H54 (cell line): ENCODE results near the gene CREB1.
A peak's percentile ranks its signal among the peaks of the same experiment; 100 is the strongest.

Source experiments
- DNase-seq: peaks from one replicate; pipeline ENCODE4 v3.0.0; 2011; ENCODE audit warnings: low spot score, mixed read lengths; ENCODE audit not compliant: insufficient read length
- FAIRE-seq: peaks from 3 replicates; lab custom pipeline; 2011; peaks lifted over from hg19 to GRCh38; lab: Jason Lieb, UNC
- POLR2A ChIP-seq: IDR thresholded peaks from 2 replicates; pipeline ENCODE4 v1.6.1; 2011; ENCODE audit warnings: low read depth, mild to moderate bottlenecking, low read length

The CREB1 gene

DNA sequence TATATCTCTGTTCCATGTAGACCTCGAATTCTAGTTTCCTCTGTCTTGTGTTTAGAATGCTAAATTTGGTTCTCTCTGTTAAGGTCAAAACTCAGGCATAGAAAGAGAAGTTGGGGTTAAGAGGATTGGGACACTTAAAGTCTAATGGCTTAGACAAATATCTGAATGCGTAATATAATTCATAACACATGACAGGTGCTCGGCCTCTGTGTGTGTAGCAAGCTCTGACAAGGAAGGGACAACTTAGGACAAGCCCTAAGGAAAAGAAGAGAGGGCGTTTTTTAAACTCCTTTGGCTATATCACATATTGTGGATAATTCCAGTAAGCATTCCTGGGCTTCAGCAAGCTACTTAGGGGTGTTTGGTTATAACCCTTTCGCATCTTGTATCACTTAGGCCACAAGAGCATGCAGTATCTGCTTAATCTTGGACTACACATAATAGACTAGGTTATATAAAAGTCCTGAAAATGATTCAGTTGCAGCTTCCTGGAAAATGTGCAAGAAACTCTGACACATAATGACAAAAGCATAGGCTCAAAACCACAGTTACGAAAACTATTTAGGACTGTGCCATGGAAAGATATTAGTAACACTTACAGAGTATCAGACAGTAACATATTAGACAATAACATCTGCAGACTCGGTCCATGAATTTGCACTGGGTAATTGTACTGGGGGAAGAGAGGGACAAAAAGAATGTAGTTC lies 16.1 kb upstream of the CREB1 start:
- FAIRE-seq, result peak; percentile 99
- DNase-seq, result peak; percentile 46
- TF ChIP-seq POLR2A, result no peak

DNA sequence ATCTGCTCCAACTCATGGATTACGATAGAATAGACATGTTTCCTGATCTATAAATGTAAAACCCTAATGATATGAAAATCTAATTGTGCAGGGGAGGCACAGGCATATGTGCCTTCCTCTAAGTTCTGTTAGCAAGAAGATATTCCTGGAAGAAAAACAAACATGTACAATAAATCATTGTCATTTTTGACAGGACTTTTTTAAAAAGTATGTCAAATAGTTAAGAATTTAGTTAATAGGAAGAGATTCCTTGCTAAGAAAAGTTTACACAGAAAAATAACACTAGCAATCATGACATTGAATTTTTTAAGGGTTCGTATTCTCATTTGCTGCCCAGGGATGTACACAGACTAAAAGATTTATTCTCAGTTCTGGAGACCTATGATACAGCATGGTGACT lies 15.3 kb upstream of the CREB1 start:
- DNase-seq (no peak), FAIRE-seq (peak; percentile 27)
- TF ChIP-seq POLR2A, result no peak

DNA sequence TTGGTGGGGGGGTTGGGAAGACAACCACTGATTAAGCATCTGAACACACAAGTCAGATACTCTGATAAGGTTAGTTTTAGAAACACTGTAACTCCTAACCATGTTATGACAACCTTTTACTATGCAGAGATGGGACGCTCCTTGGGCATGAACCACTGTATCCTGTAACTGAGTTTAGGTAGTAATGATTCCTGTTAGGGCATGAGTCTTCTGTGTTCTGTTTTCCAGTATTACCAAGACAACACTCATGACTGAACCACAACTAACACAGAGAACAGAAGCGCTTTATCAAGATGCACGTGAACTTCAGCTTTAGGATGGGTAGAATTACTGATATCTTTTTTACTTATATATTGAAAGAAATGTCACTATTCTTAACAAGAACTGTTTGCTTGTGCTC lies 14.1 kb upstream of the CREB1 start:
- no peak for DNase-seq
- no peak for TF ChIP-seq POLR2A
- FAIRE-seq, result peak; percentile 60

DNA sequence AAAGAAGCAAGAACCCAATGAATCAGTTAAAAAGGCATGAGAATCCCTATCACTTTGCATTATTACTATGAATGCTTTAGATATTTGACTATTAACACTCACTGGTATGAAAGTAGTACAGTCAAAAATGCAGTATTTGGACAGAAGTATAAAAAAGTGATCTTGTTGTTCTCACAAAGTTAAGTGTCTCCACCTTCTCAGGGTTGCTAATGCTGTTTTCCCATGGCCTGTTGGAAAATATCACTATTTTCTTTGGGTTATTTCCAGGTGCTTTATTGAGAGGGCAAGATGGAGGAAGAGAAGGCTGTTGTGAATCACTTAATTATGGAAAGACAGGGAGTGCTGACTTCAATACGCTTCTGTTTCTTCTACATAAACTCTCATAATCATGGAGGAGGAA lies 13.6 kb upstream of the CREB1 start:
- FAIRE-seq (peak; percentile 30), DNase-seq (no peak)
- no peak for TF ChIP-seq POLR2A

DNA sequence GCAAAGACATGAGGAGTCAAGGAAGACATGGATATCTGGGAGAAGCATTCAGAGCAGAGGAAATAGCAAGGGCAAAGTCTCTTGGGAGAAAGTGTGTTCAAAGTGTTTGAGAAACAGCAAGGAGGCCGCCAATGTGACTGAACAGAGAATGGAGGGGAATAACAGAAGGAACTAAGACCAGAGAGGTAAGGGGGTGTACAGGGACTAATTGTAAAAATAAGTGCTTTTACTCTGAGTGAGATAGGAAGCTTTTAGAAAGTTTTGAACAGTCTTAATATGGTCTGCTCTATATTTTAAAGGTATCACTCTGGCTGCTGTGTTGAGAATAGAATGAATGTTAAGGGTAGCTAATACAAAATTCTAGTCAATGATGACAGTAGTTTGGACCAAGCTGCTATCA lies 6.8 kb upstream of the CREB1 start:
- no peak for TF ChIP-seq POLR2A
- no peak for FAIRE-seq

DNA sequence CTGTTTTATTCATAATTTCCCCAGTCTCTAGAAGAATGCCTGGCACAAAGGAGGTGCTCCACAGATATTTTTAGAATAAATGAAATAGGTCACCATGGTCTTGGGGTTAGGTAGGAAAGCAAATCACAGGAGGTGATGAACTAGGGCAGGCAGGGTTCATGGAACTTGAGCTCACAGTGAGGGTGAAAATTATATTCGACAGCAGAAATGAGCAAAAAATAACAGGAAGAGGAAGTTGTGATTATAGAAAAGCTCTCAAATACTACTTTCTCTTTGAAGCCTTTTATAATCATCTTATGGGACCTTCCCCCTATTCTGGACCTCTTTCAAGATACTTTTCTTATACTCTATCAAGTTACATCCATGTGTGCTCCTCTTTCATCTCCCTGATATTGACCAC lies 4.5 kb upstream of the CREB1 start:
- DNase-seq (no peak), FAIRE-seq (no peak)
- no peak for TF ChIP-seq POLR2A

More for the DNA sequence above, 6.8 kb upstream of the CREB1 start:
- no peak for DNase-seq

DNA sequence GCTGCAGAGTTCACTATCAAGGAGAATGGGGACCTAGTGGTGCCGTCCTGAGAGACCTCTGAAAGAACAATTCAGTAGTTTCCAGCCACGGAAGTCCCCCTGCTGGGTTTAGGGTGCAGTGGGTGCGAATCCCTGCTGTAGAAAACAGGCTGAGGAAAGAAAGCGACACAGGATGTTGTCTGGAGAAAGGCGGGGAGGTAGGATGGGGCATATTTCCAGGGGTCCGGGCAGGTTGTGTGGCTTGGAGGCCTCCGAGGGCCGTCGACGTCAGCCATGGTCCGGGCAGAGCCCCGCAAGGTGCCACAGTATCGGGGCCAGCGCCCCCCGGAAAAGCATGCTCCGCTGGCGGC lies 807 bp upstream of the CREB1 start:
- DNase-seq (peak; percentile 51), FAIRE-seq (no peak)
- no peak for TF ChIP-seq POLR2A

DNA sequence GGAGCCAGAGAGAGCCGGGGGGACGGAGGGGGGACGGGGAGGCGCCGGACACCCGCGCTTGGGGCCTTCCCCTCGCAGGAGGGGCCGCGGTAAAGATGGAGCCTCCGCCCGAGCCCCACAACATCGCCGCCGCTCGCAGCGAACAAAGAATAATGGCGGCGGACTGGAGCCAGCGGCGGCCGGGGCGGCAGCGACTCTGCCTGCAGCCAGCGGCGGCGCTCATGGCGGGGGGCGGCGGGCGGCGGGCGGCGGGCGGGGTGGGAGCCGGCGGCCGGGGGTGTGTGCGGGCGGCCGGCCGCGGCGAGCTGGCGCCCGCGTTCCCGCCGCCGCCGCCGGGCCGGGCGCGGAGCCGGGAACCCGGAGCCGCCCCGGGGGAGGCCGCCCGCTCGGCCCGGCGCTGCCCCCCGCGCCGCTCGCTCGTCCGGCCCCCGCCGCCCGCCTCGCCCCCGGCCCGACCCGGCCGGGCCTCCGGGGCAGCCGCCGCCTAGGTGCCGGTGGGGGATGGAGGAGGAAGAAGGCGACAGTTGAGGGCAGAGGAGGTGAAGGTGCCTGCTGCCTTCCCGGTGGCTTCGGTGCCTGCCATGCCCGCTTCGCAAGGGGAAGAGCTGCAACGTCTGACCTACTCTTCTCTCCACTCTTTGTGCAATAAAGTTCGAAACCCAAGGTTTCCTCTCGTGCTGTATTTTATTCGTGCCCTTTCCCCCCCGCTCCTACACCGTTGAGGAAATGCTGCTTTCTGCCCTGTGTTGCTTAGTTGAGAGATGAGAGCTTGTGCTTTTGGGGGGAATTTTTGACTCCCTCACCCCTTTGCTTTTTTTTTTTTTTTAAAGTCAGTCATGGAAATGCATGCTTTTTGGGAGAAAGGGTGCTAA lies 634 bp downstream of the CREB1 start:
- DNase-seq, result peak; percentile 30
- FAIRE-seq, result no peak
- TF ChIP-seq POLR2A, result no peak

DNA sequence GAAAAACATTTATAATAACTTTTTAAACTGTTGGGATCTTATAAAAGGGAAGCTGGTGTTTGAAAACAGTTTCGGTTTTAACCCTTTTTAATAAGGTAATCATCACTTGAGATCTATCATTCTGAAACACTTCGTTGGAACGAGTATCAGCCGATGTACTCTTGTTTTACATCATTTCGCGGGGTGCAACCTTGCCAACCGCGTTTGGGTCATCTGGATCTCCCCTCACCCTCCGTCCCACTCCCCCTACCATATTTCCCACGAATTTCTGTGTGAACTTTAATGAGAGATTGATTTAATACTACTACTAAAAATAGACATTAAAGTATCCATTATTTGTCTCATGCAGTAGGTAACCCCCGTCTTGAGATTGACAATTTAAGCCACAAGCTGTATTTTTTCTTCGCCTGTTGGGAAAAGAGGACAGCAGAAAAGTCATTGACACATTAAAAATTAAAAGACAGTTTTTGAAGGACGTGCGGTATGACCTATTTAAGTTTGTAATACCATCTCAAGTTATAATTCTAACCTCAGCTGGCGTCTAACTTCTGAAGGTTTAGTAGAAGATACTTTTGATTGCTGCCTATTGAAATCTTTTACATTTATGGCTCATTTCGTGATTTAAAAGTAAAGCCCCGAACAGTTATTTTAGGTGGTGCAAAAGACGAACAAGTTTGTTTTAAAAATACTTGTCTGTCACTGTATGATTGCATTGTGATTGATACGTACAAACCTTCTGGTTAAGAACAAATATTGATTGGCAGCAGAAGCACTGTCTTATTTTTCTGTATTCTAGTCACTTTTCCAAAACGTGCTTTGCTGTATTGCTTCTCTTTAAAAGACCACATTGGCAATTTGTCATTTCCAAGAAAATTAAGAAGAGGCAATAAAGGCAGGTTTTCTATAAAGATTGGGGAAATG lies 1.5 kb downstream of the CREB1 start:
- FAIRE-seq, result peak; percentile 20
- TF ChIP-seq POLR2A, result no peak
- no peak for DNase-seq

DNA sequence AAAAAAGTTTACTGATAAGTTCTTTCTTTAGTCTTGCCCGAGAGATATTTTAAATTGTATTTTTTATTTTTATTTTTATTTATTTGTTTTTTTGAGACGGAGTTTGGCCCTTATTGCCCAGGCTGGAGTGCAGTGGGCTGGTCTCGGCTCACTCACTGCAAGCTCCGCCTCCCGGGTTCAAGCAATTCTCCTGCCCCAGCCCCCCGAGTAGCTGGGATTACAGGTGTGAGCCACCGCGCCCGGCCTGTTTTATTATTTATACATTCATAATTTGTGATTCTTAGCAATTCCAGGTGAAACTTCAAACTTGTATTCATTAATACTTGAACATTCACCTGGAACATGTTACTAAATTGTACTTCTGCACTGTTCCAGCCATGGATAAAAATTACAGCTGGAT lies 2.9 kb downstream of the CREB1 start:
- FAIRE-seq (no peak), DNase-seq (no peak)
- no peak for TF ChIP-seq POLR2A

DNA sequence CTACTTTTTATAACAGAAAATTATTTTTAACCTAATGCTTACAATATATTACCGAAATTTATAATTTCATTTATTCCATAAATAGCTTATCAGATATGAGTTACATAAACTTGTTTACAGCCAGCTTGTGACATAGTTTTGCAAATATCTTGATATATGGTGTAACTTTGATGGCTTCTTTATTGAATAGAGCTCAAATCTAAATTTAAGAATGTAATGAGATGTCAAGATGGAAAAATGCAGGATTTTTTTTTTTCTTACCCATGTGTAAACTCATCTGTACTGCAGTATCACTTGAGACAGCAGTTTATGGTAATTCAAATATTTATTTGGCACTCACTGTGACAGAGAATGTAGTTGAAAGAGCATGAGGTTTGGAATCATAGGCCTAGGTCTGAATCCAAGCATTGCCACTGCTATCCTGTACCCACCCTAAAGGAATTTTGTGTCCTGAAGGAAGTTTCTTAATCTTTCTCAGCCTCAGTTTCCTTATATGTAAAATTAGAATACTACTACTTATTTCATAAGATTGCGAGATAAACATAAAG lies 3.8 kb downstream of the CREB1 start:
- DNase-seq, result no peak
- TF ChIP-seq POLR2A, result no peak
- no peak for FAIRE-seq

DNA sequence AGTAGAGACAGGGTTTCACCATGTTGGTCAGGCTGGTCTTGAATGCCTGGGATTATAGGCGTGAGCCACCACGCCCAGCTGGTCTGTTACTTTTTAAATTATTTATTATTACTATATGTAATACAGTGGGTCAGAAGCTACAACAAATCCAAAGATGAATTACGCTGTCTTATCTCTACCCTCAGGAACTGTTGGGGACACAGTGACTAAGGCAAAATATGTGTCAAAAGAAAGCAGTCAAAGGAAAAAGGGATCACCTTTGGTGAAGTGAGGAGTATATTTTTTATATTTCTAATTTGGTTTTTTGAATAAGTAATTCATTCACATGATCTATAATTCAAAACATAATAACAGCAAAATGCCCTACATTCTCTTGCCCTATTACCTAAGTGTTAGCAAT lies 4.7 kb downstream of the CREB1 start:
- DNase-seq, result no peak
- TF ChIP-seq POLR2A, result no peak
- FAIRE-seq, result no peak

DNA sequence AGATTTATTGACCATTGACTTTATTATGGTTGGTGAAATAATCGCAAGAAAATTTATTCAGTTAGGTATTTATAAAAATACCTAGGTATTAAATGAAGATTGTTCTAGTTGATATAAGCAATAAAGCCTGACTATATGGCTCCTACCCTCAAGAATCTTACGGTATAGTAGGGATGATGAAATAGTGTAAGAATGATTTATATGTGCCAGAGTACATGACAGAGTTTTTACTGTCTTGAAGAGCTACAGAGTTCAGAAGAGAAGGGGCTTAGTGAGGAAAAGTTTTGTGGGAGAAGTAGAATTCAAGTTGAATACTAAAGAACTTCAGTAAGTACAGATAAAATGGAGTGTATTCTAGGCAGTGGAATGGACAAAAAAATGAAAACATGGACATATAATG lies 9.7 kb downstream of the CREB1 start:
- TF ChIP-seq POLR2A, result no peak
- DNase-seq (no peak), FAIRE-seq (no peak)
